H1 (cell line): ENCODE data around the gene SSTR4. TPM values are rescaled to one million over a fixed set of nuclear protein-coding genes. Genes with fewer than 3 reads are reported as not detected.

ENCODE experiments used
- CTCF ChIA-PET: fragments of 300-600 bp; sonication (Branson Sonifier 250); formaldehyde crosslinking; loops from one replicate; lab custom pipeline; 2021; ENCODE audit not compliant: partially characterized antibody; lab: Charles Lee
- POLR2A ChIA-PET: fragments of 300-600 bp; sonication (Branson Sonifier 250); formaldehyde crosslinking; loops from one replicate; lab custom pipeline; 2021; ENCODE audit warnings: inconsistent platforms; ENCODE audit not compliant: partially characterized antibody; lab: Charles Lee
- DNase-seq, 2 experiments: peaks; one replicate each; pipeline versions ENCODE4 v3.0.0 to v3.0.0-alpha.2; 2010 to 2022; ENCODE audit warnings: low spot score in 2 of 2, low read depth in 1 of 2, mixed read lengths in 1 of 2
- FAIRE-seq: peaks from 2 replicates; lab custom pipeline; 2011; peaks lifted over from hg19 to GRCh38; lab: Jason Lieb, UNC
- H2AFZ ChIP-seq: 2 replicates; pipeline ENCODE4 v1.8.1; 2012; ENCODE audit warnings: low read length, inconsistent platforms
- H2AK5ac ChIP-seq: 2 replicates; pipeline ENCODE4 v1.6.1; 2013; ENCODE audit warnings: low read depth, low read length
- H2BK120ac ChIP-seq: replicated peaks from 2 replicates; pipeline ENCODE3; 2013; ENCODE audit warnings: low read depth, low read length, inconsistent platforms
- H2BK12ac ChIP-seq: 2 replicates; pipeline ENCODE4 v1.6.1; 2013; ENCODE audit warnings: low read depth, low read length
- H2BK15ac ChIP-seq: 2 replicates; pipeline ENCODE4 v1.6.1; 2013; ENCODE audit warnings: low read length
- H2BK20ac ChIP-seq: 2 replicates; pipeline ENCODE4 v1.6.1; 2013; ENCODE audit warnings: low read length
- H2BK5ac ChIP-seq: 2 replicates; pipeline ENCODE4 v1.6.1; 2013; ENCODE audit warnings: low read depth, low read length
- H3K14ac ChIP-seq: 2 replicates; pipeline ENCODE4 v1.6.1; 2013; ENCODE audit warnings: inconsistent platforms; ENCODE audit not compliant: insufficient read length
- H3K18ac ChIP-seq: 2 replicates; pipeline ENCODE4 v1.6.1; 2013; ENCODE audit warnings: low read length; ENCODE audit errors: extremely low read depth
- H3K23ac ChIP-seq: 2 replicates; pipeline ENCODE4 v1.6.1; 2013; ENCODE audit warnings: inconsistent platforms; ENCODE audit not compliant: insufficient read length
- H3K23me2 ChIP-seq: 2 replicates; pipeline ENCODE4 v1.6.1; 2013; ENCODE audit warnings: low read depth, low read length
- H3K27ac ChIP-seq: 2 replicates; pipeline ENCODE4 v1.6.1; 2011; ENCODE audit warnings: low read depth, low read length, inconsistent platforms
- H3K27me3 ChIP-seq, 4 experiments: replicated peaks in 1 of 4; 1 replicate in 1 of 4; 2 replicates in 3 of 4; pipeline versions ENCODE4 v1.6.1 to v1.8.1; 2011 to 2013; ENCODE audit warnings: low read length in 3 of 4, mild to moderate bottlenecking in 3 of 4, inconsistent platforms in 2 of 4, mixed read lengths in 2 of 4, moderate library complexity in 1 of 4; ENCODE audit not compliant: control insufficient read depth in 3 of 4, insufficient read depth in 3 of 4; ENCODE audit errors: extremely low read depth in 1 of 4
- H3K36me3 ChIP-seq, 4 experiments: 2 replicates each; pipeline versions ENCODE4 v1.6.1 to v1.8.1; 2011 to 2013; ENCODE audit warnings: mild to moderate bottlenecking in 4 of 4, low read length in 3 of 4, moderate library complexity in 2 of 4, control low read depth in 1 of 4, inconsistent platforms in 1 of 4; ENCODE audit not compliant: insufficient read depth in 4 of 4, control insufficient read depth in 2 of 4
- H3K4ac ChIP-seq: replicated peaks from 2 replicates; pipeline ENCODE3; 2013; ENCODE audit warnings: low read length, low read depth, mixed read lengths, inconsistent platforms; ENCODE audit not compliant: insufficient read length
- H3K4me1 ChIP-seq, 4 experiments: replicated peaks in 1 of 4; 1 replicate in 1 of 4; 2 replicates in 3 of 4; pipeline versions ENCODE4 v1.6.1 to v1.8.1; 2011 to 2013; ENCODE audit warnings: low read length in 3 of 4, inconsistent platforms in 2 of 4, mixed read lengths in 1 of 4; ENCODE audit not compliant: insufficient read depth in 4 of 4, control insufficient read depth in 3 of 4
- H3K4me2 ChIP-seq, 2 experiments: 2 replicates each; pipeline versions ENCODE4 v1.6.1 to v1.8.1; 2011 to 2013; ENCODE audit warnings: low read depth in 2 of 2, low read length in 2 of 2, control low read depth in 1 of 2, inconsistent platforms in 1 of 2, mild to moderate bottlenecking in 1 of 2; ENCODE audit not compliant: insufficient read depth in 1 of 2
- H3K4me3 ChIP-seq, 4 experiments: fragments of 200-600, 300-600 bp in 1 of 4; sonication (generic), shearing (Covaris generic), sonication (Bioruptor Twin) in 1 of 4; 2 replicates each; pipeline versions ENCODE4 v1.5.1 to v1.8.1; 2011 to 2016; ENCODE audit warnings: low read length in 4 of 4, low read depth in 3 of 4, control low read depth in 2 of 4, inconsistent platforms in 2 of 4, mild to moderate bottlenecking in 2 of 4, mixed read lengths in 1 of 4, moderate library complexity in 1 of 4; ENCODE audit not compliant: insufficient read depth in 2 of 4; ENCODE audit errors: extremely low read depth in 1 of 4
- H3K56ac ChIP-seq: replicated peaks from 2 replicates; pipeline ENCODE3; 2013; ENCODE audit warnings: low read depth, mild to moderate bottlenecking, mixed read lengths, low read length, inconsistent platforms; ENCODE audit not compliant: insufficient read length
- H3K79me1 ChIP-seq: 2 replicates; pipeline ENCODE4 v1.6.1; 2013; ENCODE audit warnings: low read depth, low read length, control low read depth
- H3K79me2 ChIP-seq, 2 experiments: 2 replicates each; pipeline versions ENCODE4 v1.6.1 to v1.8.1; 2012 to 2013; ENCODE audit warnings: low read length in 2 of 2, mild to moderate bottlenecking in 2 of 2, inconsistent platforms in 1 of 2; ENCODE audit not compliant: insufficient read depth in 2 of 2, control insufficient read depth in 1 of 2
- H3K9ac ChIP-seq, 4 experiments: replicated peaks in 1 of 4; 1 replicate in 1 of 4; 2 replicates in 3 of 4; pipeline versions ENCODE4 v1.6.1 to v1.8.1; 2011 to 2013; ENCODE audit warnings: low read depth in 3 of 4, low read length in 3 of 4, control low read depth in 2 of 4, mild to moderate bottlenecking in 2 of 4, moderate library complexity in 2 of 4, inconsistent platforms in 1 of 4; ENCODE audit errors: extremely low read depth in 1 of 4
- H3K9me3 ChIP-seq, 2 experiments: 2 replicates each; pipeline versions ENCODE4 v1.6.1 to v1.8.1; 2012 to 2013; ENCODE audit warnings: mild to moderate bottlenecking in 2 of 2, moderate library complexity in 2 of 2, control low read depth in 1 of 2, inconsistent platforms in 1 of 2, low read depth in 1 of 2, low read length in 1 of 2, mixed read lengths in 1 of 2; ENCODE audit not compliant: insufficient read depth in 2 of 2
- H4K20me1 ChIP-seq, 2 experiments: replicated peaks in 1 of 2; 2 replicates each; pipeline versions ENCODE3 to v1.8.1; 2011 to 2013; ENCODE audit warnings: inconsistent platforms in 2 of 2, low read length in 2 of 2, mild to moderate bottlenecking in 1 of 2; ENCODE audit not compliant: insufficient read depth in 2 of 2, control insufficient read depth in 1 of 2
- H4K5ac ChIP-seq: 2 replicates; pipeline ENCODE4 v1.6.1; 2013; ENCODE audit warnings: low read length, low read depth, mixed read lengths, inconsistent platforms; ENCODE audit not compliant: insufficient read length
- H4K8ac ChIP-seq: 2 replicates; pipeline ENCODE4 v1.8.0; 2013; ENCODE audit warnings: mild to moderate bottlenecking, moderate library complexity, low read length, inconsistent platforms; ENCODE audit not compliant: insufficient read depth; ENCODE audit errors: extremely low read depth
- H4K91ac ChIP-seq: replicated peaks from 2 replicates; pipeline ENCODE3; 2013; ENCODE audit warnings: low read length, mixed read lengths, inconsistent platforms; ENCODE audit not compliant: insufficient read length
- BRCA1 ChIP-seq: IDR thresholded peaks from 2 replicates; pipeline ENCODE4 v1.6.1; 2012; ENCODE audit warnings: low read depth, low read length, improper control_type of control experiment
- CBX5 ChIP-seq: fragments of 300-800, 300-1000 bp; sonication (generic); IDR thresholded peaks from 2 replicates; pipeline ENCODE4 v1.7.1; 2016; ENCODE audit warnings: antibody characterized with exemption, low read length, low read depth
- EP300 ChIP-seq, 2 experiments: IDR thresholded peaks; 1 replicate in 1 of 2; 2 replicates in 1 of 2; pipeline ENCODE4 v1.6.1; 2011 to 2012; ENCODE audit warnings: low read depth in 2 of 2, low read length in 2 of 2, mild to moderate bottlenecking in 2 of 2, borderline replicate concordance in 1 of 2, inconsistent platforms in 1 of 2, moderate library complexity in 1 of 2
- HDAC2 ChIP-seq, 2 experiments: fragments of 300-600 bp in 1 of 2; sonication (generic) in 1 of 2; IDR thresholded peaks; 2 replicates each; pipeline ENCODE4 v1.6.1; 2011 to 2012; ENCODE audit warnings: low read depth in 2 of 2, low read length in 2 of 2, mild to moderate bottlenecking in 2 of 2, moderate library complexity in 2 of 2, borderline replicate concordance in 1 of 2, inconsistent platforms in 1 of 2
- KDM5A ChIP-seq: fragments of 200-600 bp; IDR thresholded peaks from 2 replicates; pipeline ENCODE4 v1.7.1; 2012; ENCODE audit warnings: mild to moderate bottlenecking, low read length, inconsistent platforms, mixed read lengths
- NRF1 ChIP-seq: IDR thresholded peaks from 2 replicates; pipeline ENCODE4 v1.6.1; 2011; ENCODE audit warnings: mild to moderate bottlenecking, low read depth, low read length, improper control_type of control experiment
- POLR2A ChIP-seq, 2 experiments: IDR thresholded peaks; 1 replicate in 1 of 2; 2 replicates in 1 of 2; pipeline ENCODE4 v1.6.1; 2011; ENCODE audit warnings: low read depth in 2 of 2, low read length in 2 of 2, mild to moderate bottlenecking in 2 of 2; ENCODE audit errors: control extremely low read depth in 1 of 2
- RBBP5 ChIP-seq: IDR thresholded peaks from 2 replicates; pipeline ENCODE4 v1.7.1; 2012; ENCODE audit warnings: low read depth, mild to moderate bottlenecking, inconsistent platforms, low read length, moderate library complexity, borderline replicate concordance
- SP4 ChIP-seq: IDR thresholded peaks from 2 replicates; pipeline ENCODE4 v1.6.1; 2012; ENCODE audit warnings: low read length, inconsistent platforms
- TAF1 ChIP-seq: IDR thresholded peaks from 2 replicates; pipeline ENCODE4 v1.6.1; 2011; ENCODE audit warnings: mild to moderate bottlenecking, low read depth, low read length
- TAF7 ChIP-seq: optimal IDR thresholded peaks from 2 replicates; pipeline ENCODE3; 2011; ENCODE audit warnings: low read depth, mild to moderate bottlenecking, inconsistent platforms, low read length, moderate library complexity, borderline replicate concordance
- TEAD4 ChIP-seq: IDR thresholded peaks from 2 replicates; pipeline ENCODE4 v1.6.1; 2012; ENCODE audit warnings: low read depth, low read length, inconsistent platforms, mixed read lengths
- YY1 ChIP-seq: IDR thresholded peaks from 2 replicates; pipeline ENCODE4 v1.6.1; 2011; ENCODE audit warnings: low read depth, mild to moderate bottlenecking, low read length
- WGBS, 2 experiments: shearing (Covaris generic) in 1 of 2; methylation state at CpG; one replicate each; pipeline versions ENCODE4 v1.1.6 to v1.1.7; 2013 to 2015; ENCODE audit warnings: low lambda C conversion rate in 2 of 2, mixed read lengths in 2 of 2, inconsistent platforms in 1 of 2, low coverage in 1 of 2, missing lambda C conversion rate in 1 of 2; ENCODE audit not compliant: insufficient replicate concordance in 2 of 2, insufficient coverage in 1 of 2, insufficient read length in 1 of 2; ENCODE audit errors: extremely low coverage in 1 of 2, missing lambda C conversion rate in 1 of 2; 5-methylcytosine and 5-hydroxymethylcytosine counted together
- polyA plus RNA-seq, 7 experiments: library from polyadenylated mRNA; depleted of rRNA in 3 of 7; stranded (reverse) in 5 of 7; unstranded in 2 of 7; fragments of >200 nt in 5 of 7; fragments of 200-250 nt in 2 of 7; gene quantifications; 1 replicate in 5 of 7; 2 replicates in 1 of 7; 4 replicates in 1 of 7; pipeline versions ENCODE4 v1.2.1 to v1.2.3, GENCODE V29; 2011 to 2013; ENCODE audit warnings: missing spikeins in 2 of 7, mixed read lengths in 2 of 7
- total RNA-seq: library from RNA; stranded (reverse); fragmentation: NEBNext Ultra II Directional; extraction: Animal tissue kit (Norgen Biotek cat#: 25700); gene quantifications from 2 replicates; pipeline ENCODE4 v1.2.1, GENCODE V29; 2021

The SSTR4 gene
- total and polyA plus RNA-seq, 2 of the 8 experiments (the other 6 are each of a cell fraction or from before 2014, with no cell fraction given) = 0.05 TPM; not detected in 1

- Histone ChIP-seq H2BK15ac (no peak overlapping the region), H3K4ac (no peak overlapping the region), H3K79me2 (no peaks in the 10 kb centered on the region), H2AK5ac (no peak overlapping the region), H2BK12ac (no peak overlapping the region), H4K5ac (no peak overlapping the region), H3K9me3 (peaks cover 0 to 5% of the 10 kb centered on the region in 2 experiments; a peak in 1 of 4 replicates), H2BK5ac (no peak overlapping the region), H3K4me3 (no peak overlapping the region), H3K27ac (no peak overlapping the region), H2AFZ (no peak overlapping the region), H3K23me2 (peaks cover 2% of the 10 kb centered on the region; the same call in 1 of the 2 replicates), H4K91ac (no peak overlapping the region), H3K36me3 (no peaks in the 10 kb centered on the region; a peak in 1 of 8 replicates), H2BK120ac (no peak overlapping the region), H3K56ac (no peak overlapping the region), H3K18ac (no peak overlapping the region), H3K23ac (no peak overlapping the region), H3K4me1 (peaks cover 0 to 3% (median 0%) of the 10 kb centered on the region in 4 experiments; a peak in 1 of 7 replicates), H3K14ac (no peak overlapping the region), H3K9ac (no peak overlapping the region), H4K20me1 (no peaks in the 10 kb centered on the region), H3K4me2 (no peak overlapping the region), H2BK20ac (no peak overlapping the region), H3K79me1 (no peaks in the 10 kb centered on the region), H4K8ac (no peak overlapping the region), H3K27me3 (peaks cover 21 to 45% (median 41%) of the 10 kb centered on the region in 4 experiments)
- 88% methylated on average over 6 of the region's 6 CpGs; no CpG with 5 or more reads in 1 of the 2 experiments for WGBS, 2 experiments
- POLR2A ChIA-PET = no interaction called here
- FAIRE-seq (no peak), DNase-seq (no peak)
- no peak for TF ChIP-seq EP300 (IDR thresholded peaks at IDR 0.05; ENCODE audit: borderline replicate concordance in 1 of 2, low read depth in 2 of 2, low read length in 2 of 2)
- no peak for TF ChIP-seq TAF7
- TF ChIP-seq BRCA1 = no peak
- no peak for TF ChIP-seq TAF1
- no peak for TF ChIP-seq YY1
- TF ChIP-seq KDM5A = no peak
- no peak for TF ChIP-seq RBBP5
- no peak for TF ChIP-seq CBX5
- TF ChIP-seq NRF1 = no peak
- no peak for TF ChIP-seq POLR2A (IDR thresholded peaks at IDR 0.05; ENCODE audit: control extremely low read depth in 1 of 2, low read depth in 2 of 2, low read length in 2 of 2)
- no peak for TF ChIP-seq HDAC2 (IDR thresholded peaks at IDR 0.05; ENCODE audit: borderline replicate concordance in 1 of 2, low read depth in 2 of 2, low read length in 2 of 2)
- no peak for TF ChIP-seq TEAD4
- TF ChIP-seq SP4 = no peak
- CTCF ChIA-PET = interaction anchor here (1.6 to 2.8 kb wide), 2 partner anchors 10 to 11 kb away, joined by 5 to 8 read pairs; no protein-coding TSS in a partner anchor
Observed at GRCh38 chr20:23032056-23032749, 2.9 kb upstream of the SSTR4 start.
